Smooth muscle cell (in vitro differentiated cells): Measurements from ENCODE around the gene PRXL2A. TPM values are rescaled to one million over a fixed set of nuclear protein-coding genes. Genes with fewer than 3 reads are reported as not detected.

Source experiments
- DNase-seq: peaks from one replicate; lab custom pipeline; 2025; ENCODE audit not compliant: unreplicated experiment; lab: John Stamatoyannopoulos, UW
- H2AFZ ChIP-seq: fragments of 200-600 bp; sonication (generic); 2 replicates; pipeline ENCODE4 v1.6.0; 2016; ENCODE audit warnings: antibody characterized with exemption, low read depth, mild to moderate bottlenecking
- H3F3A ChIP-seq: fragments of 200-600 bp; sonication (generic); 2 replicates; pipeline ENCODE4 v1.6.0; 2017; ENCODE audit warnings: antibody characterized with exemption, low read depth
- H3K27ac ChIP-seq: fragments of 200-600 bp; sonication (generic); 2 replicates; pipeline ENCODE4 v1.5.1; 2016; ENCODE audit warnings: low read depth, mild to moderate bottlenecking
- H3K27me3 ChIP-seq: fragments of 200-600 bp; sonication (generic); 2 replicates; pipeline ENCODE4 v1.6.1; 2016; ENCODE audit warnings: low read depth, mild to moderate bottlenecking
- H3K36me3 ChIP-seq: fragments of 200-600 bp; sonication (generic); 2 replicates; pipeline ENCODE4 v1.5.1; 2016; ENCODE audit warnings: low read depth
- H3K4me1 ChIP-seq: fragments of 200-600 bp; sonication (generic); 2 replicates; pipeline ENCODE4 v1.5.1; 2016; ENCODE audit warnings: low read depth
- H3K4me2 ChIP-seq: fragments of 200-600 bp; sonication (generic); 2 replicates; pipeline ENCODE4 v1.6.0; 2016; ENCODE audit warnings: mild to moderate bottlenecking
- H3K4me3 ChIP-seq: fragments of 200-600 bp; sonication (generic); 2 replicates; pipeline ENCODE4 v1.5.1; 2016; ENCODE audit warnings: mild to moderate bottlenecking
- H3K79me2 ChIP-seq: fragments of 200-600 bp; sonication (generic); 2 replicates; pipeline ENCODE4 v1.6.0; 2016; ENCODE audit warnings: low read depth, mild to moderate bottlenecking
- H3K9ac ChIP-seq: fragments of 200-600 bp; sonication (generic); 2 replicates; pipeline ENCODE4 v1.6.0; 2016; ENCODE audit warnings: low read depth
- H3K9me3 ChIP-seq: fragments of 200-600 bp; sonication (generic); replicated peaks from 2 replicates; pipeline ENCODE4 v1.5.1; 2016; ENCODE audit warnings: low read depth
- H4K20me1 ChIP-seq: fragments of 200-600 bp; sonication (generic); 2 replicates; pipeline ENCODE4 v1.6.0; 2016; ENCODE audit warnings: low read depth
- CTCF ChIP-seq: fragments of 200-600 bp; sonication (generic); IDR thresholded peaks from 2 replicates; pipeline ENCODE4 v1.5.1; 2017; ENCODE audit warnings: borderline replicate concordance, mild to moderate bottlenecking, antibody characterized with exemption; ENCODE audit not compliant: insufficient read depth, poor library complexity, severe bottlenecking
- WGBS: methylation state at CpG from one replicate; pipeline ENCODE4 v1.1.7; 2016; ENCODE audit warnings: low lambda C conversion rate; 5-methylcytosine and 5-hydroxymethylcytosine counted together
- polyA plus RNA-seq: library from polyadenylated mRNA; unstranded; fragments of >200 nt; fragmentation: Nextera tagmentation; extraction: Ambion mirVana; gene quantifications from 2 replicates; pipeline ENCODE4 v1.2.1, GENCODE V29; 2016
- total RNA-seq: library from RNA; depleted of rRNA; stranded (reverse); fragments of >200 nt; gene quantifications from 2 replicates; pipeline ENCODE4 v1.2.3, GENCODE V29; 2014

PRXL2A gene
- total and polyA plus RNA-seq, 2 experiments from 2014 or later, result 28.8 to 80.0 TPM

GRCh38 chr10:80412486-80412885 lies 4.1 kb downstream of the PRXL2A start:
- no peak for DNase-seq
- Histone ChIP-seq H3K4me1 (peaks cover 63% of the 10 kb centered on the region), H2AFZ (no peak overlapping the region), H3K9me3 (no peaks in the 10 kb centered on the region), H3K36me3 (no peaks in the 10 kb centered on the region), H3K27me3 (no peaks in the 10 kb centered on the region), H3K9ac (no peak overlapping the region), H3K27ac (peak overlapping the region; percentile 78), H3K4me3 (no peak overlapping the region), H3K4me2 (peak overlapping the region; percentile 70), H3F3A (peaks cover 19% of the 10 kb centered on the region), H3K79me2 (peaks cover 12% of the 10 kb centered on the region), H4K20me1 (peaks cover 40% of the 10 kb centered on the region)
- 86% methylated on average over 5 of the region's 5 CpGs for WGBS
- no peak for TF ChIP-seq CTCF

- peaks cover 19% of the 10 kb centered on the region for H3F3A ChIP-seq
- H3K36me3 ChIP-seq, result no peaks in the 10 kb centered on the region
- H3K4me3 ChIP-seq, result peak overlapping the region; percentile 27
- peak overlapping the region; percentile 16 for H3K9ac ChIP-seq
- H3K79me2 ChIP-seq, result peaks cover 20% of the 10 kb centered on the region
- H3K4me2 ChIP-seq, result peak overlapping the region; percentile 70
- H3K27ac ChIP-seq, result peak overlapping the region; percentile 78
- H3K4me1 ChIP-seq, result peaks cover 65% of the 10 kb centered on the region
- H2AFZ ChIP-seq, result no peak overlapping the region
- peak; percentile 39 for DNase-seq
- no peaks in the 10 kb centered on the region for H3K27me3 ChIP-seq
- peaks cover 46% of the 10 kb centered on the region for H4K20me1 ChIP-seq
- 28% methylated on average over 12 of the region's 12 CpGs for WGBS
- no peak for TF ChIP-seq CTCF
- no peaks in the 10 kb centered on the region for H3K9me3 ChIP-seq
Observed at GRCh38 chr10:80413271-80413996, 5.1 kb downstream of the PRXL2A start.

DNA sequence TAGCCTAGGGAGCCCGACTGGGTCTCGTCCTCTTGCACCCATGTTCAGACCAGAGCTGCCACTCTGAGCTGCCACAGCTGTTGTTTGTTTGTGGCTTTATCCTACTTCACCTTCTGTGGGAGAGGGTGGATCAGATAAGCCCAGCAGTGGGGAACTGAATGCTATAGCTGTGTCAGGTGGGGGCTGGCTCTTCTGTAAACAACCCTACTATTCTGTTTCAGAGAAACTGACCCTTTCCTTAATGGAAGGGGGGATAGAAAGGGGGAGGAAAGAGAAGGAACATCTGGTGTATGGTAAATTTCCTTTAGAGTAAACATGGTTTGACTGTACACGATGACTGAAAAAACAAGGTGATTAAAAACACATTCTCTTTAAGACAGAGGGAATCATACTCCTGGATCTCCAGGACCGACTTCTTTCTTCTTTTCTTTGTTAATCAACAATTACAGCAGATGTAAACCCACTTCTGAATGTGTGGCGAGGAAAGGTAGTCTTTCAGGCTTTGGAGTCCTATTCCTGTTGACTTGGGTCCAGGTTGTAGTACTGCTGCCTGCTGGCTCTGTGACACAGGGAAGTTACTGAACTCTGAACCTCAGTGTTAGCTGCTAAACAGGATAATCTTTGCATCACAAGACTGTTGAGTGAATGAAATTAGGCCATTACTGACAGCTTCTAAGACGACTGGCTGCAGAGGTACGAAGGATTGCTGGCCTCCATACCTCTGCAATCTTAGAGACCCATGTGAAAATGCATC lies 6.0 kb downstream of the PRXL2A start:
- H3K4me2 ChIP-seq, result peak overlapping the region; percentile 70
- H3K27me3 ChIP-seq, result no peaks in the 10 kb centered on the region
- no peak for TF ChIP-seq CTCF
- H3K9me3 ChIP-seq, result no peaks in the 10 kb centered on the region
- peaks cover 53% of the 10 kb centered on the region for H4K20me1 ChIP-seq
- H3F3A ChIP-seq, result peaks cover 16% of the 10 kb centered on the region
- H3K9ac ChIP-seq, result no peak overlapping the region
- peaks cover 60% of the 10 kb centered on the region for H3K4me1 ChIP-seq
- 66% methylated on average over 7 of the region's 7 CpGs for WGBS
- H3K36me3 ChIP-seq, result no peaks in the 10 kb centered on the region
- peak overlapping the region; percentile 78 for H3K27ac ChIP-seq
- peak overlapping the region; percentile 27 for H3K4me3 ChIP-seq
- DNase-seq, result no peak
- H2AFZ ChIP-seq, result no peak overlapping the region
- peaks cover 25% of the 10 kb centered on the region for H3K79me2 ChIP-seq
